HL-60/S4 treated with retinoic acid at 250 ng/mL for 4 days and 3 days (cell line): ENCODE results near the gene CCDC188.

Experiments used
- in situ Hi-C: fragments of 300-500 bp; cut with MboI; formaldehyde crosslinking; loops from 2 replicates; pipeline ENCODE4 v1.7.0; 2022; ENCODE audit warnings: low sequenced_read_pairs

Gene CCDC188

GRCh38 chr22:20110359-20110985, 40.4 kb downstream of the CCDC188 start:
- in situ Hi-C loops: no loop called here

- in situ Hi-C loops: no loop called here
These were observed 41.2 kb downstream of the CCDC188 start for GRCh38 chr22:20109411-20110358.

- in situ Hi-C loops: no loop called here
These were observed 42.1 kb downstream of the CCDC188 start for GRCh38 chr22:20108757-20109230.

GRCh38 chr22:20107951-20108756, 42.7 kb downstream of the CCDC188 start:
- in situ Hi-C loops: no loop called here

- in situ Hi-C loops: no loop called here
These were observed 43.4 kb downstream of the CCDC188 start for GRCh38 chr22:20107471-20107901.

- in situ Hi-C loops: no loop called here
These were observed 44.0 kb downstream of the CCDC188 start for GRCh38 chr22:20106849-20107237.

- in situ Hi-C loops: no loop called here
These were observed 44.5 kb downstream of the CCDC188 start for GRCh38 chr22:20106205-20106848.

- in situ Hi-C loops: no loop called here
These were observed 45.2 kb downstream of the CCDC188 start for GRCh38 chr22:20105456-20106204.

GRCh38 chr22:20102203-20102780, 48.6 kb downstream of the CCDC188 start:
- in situ Hi-C loops: no loop called here

GRCh38 chr22:20101638-20102037, 49.2 kb downstream of the CCDC188 start:
- in situ Hi-C loops: no loop called here

- in situ Hi-C loops: no loop called here
These were observed 51.6 kb downstream of the CCDC188 start for GRCh38 chr22:20099099-20099711.
